Measurements from ENCODE around the gene MIGA2. TPM values are rescaled to one million over a fixed set of nuclear protein-coding genes. Genes with fewer than 3 reads are reported as not detected.
"Not testable (repeated sequence)": the region's sequence is repeated elsewhere in the genome, so short reads cannot be mapped to it uniquely, and the experiment has no call there.

The MIGA2 gene
- total RNA-seq, 1 donor from 2014 or later = 40.2 TPM

GRCh38 chr9:129111528-129112151 is 75.2 kb downstream of the MIGA2 start:
- Mint-ChIP-seq H3K9me3 (ENCODE audit: unreplicated experiment) (peaks cover 5% of the 10 kb centered on the region), H3K4me3 (ENCODE audit: unreplicated experiment) (peak overlapping the region; percentile 88), H3K27me3 (ENCODE audit: unreplicated experiment) (peaks cover 11% of the 10 kb centered on the region), H3K36me3 (ENCODE audit: unreplicated experiment) (no peaks in the 10 kb centered on the region), H3K27ac (ENCODE audit: unreplicated experiment) (peak overlapping the region; percentile 97), H3K4me1 (ENCODE audit: low read depth, unreplicated experiment) (peaks cover 13% of the 10 kb centered on the region)
- TF ChIP-seq CTCF (IDR thresholded peaks at IDR 0.05; ENCODE audit: partially characterized antibody, unreplicated experiment) = no peak
- DNase-seq = peak; percentile 53

DNA sequence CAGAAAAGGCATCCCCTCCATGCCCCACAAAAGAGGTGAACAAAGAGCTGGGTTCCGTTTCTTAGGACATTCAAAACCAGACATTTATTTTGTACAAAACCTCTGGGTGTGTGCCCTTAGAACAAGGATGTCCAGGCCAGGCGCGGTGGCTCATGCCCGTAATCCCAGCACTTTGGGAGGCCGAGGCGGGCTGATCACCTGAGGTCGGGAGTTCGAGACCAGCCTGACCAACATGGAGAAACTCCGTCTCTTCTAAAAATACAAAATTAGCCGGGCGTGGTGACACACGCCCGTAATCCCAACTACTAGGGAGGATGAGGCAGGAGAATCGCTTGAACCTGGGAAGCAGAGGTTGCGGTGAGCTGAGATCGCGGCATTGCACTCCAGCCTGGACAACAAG is 76.1 kb downstream of the MIGA2 start:
- H3K9me3 Mint-ChIP-seq (ENCODE audit: unreplicated experiment); DNase-seq; H3K36me3 Mint-ChIP-seq (ENCODE audit: unreplicated experiment): not testable (repeated sequence)
- Mint-ChIP-seq H3K4me1 (ENCODE audit: low read depth, unreplicated experiment) (peaks cover 13% of the 10 kb centered on the region), H3K27me3 (ENCODE audit: unreplicated experiment) (peaks cover 10% of the 10 kb centered on the region), H3K27ac (ENCODE audit: unreplicated experiment) (peak overlapping the region; percentile 97), H3K4me3 (ENCODE audit: unreplicated experiment) (peak overlapping the region; percentile 88)

GRCh38 chr9:129113645-129114304 is 77.3 kb downstream of the MIGA2 start:
- no peak overlapping the region for H3K27ac Mint-ChIP-seq (ENCODE audit: unreplicated experiment)

DNA sequence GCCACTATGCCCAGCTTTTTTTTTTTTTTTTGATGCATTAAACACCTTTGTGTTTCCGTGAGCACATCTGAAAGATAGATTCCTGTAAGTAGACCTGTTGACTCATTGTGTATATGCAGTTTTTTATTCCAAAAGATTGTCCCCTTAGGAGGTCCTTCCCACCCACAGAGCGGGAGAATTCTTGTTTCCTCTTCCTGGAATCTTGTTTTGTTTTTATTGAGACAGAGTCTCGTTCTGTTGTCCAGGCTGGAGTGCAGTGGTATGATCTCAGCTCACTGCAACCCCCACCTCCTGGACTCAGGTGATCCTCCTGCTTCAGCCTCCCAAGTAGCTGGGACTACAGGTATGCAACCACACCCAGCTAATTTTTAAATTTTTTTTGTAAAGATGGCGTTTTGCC is 82.4 kb downstream of the MIGA2 start:
- Mint-ChIP-seq H3K36me3 (ENCODE audit: unreplicated experiment) (no peaks in the 10 kb centered on the region), H3K4me1 (ENCODE audit: low read depth, unreplicated experiment) (peaks cover 8% of the 10 kb centered on the region), H3K4me3 (ENCODE audit: unreplicated experiment) (no peak overlapping the region), H3K27me3 (ENCODE audit: unreplicated experiment) (no peaks in the 10 kb centered on the region), H3K9me3 (ENCODE audit: unreplicated experiment) (peaks cover 2% of the 10 kb centered on the region), H3K27ac (ENCODE audit: unreplicated experiment) (no peak overlapping the region)
- TF ChIP-seq CTCF (IDR thresholded peaks at IDR 0.05; ENCODE audit: partially characterized antibody, unreplicated experiment) = no peak
- DNase-seq = no peak

More at GRCh38 chr9:129113645-129114304, 77.3 kb downstream of the MIGA2 start:
- H3K9me3 Mint-ChIP-seq (ENCODE audit: unreplicated experiment) = peaks cover 5% of the 10 kb centered on the region
- DNase-seq = no peak
- no peaks in the 10 kb centered on the region for H3K36me3 Mint-ChIP-seq (ENCODE audit: unreplicated experiment)
- H3K4me1 Mint-ChIP-seq (ENCODE audit: low read depth, unreplicated experiment) = peaks cover 13% of the 10 kb centered on the region
- H3K27me3 Mint-ChIP-seq (ENCODE audit: unreplicated experiment) = peaks cover 10% of the 10 kb centered on the region
- H3K4me3 Mint-ChIP-seq (ENCODE audit: unreplicated experiment) = no peak overlapping the region
- no peak for TF ChIP-seq CTCF (IDR thresholded peaks at IDR 0.05; ENCODE audit: partially characterized antibody, unreplicated experiment)

GRCh38 chr9:129121483-129121882 is 85.1 kb downstream of the MIGA2 start:
- H3K4me3 Mint-ChIP-seq (ENCODE audit: unreplicated experiment) = no peak overlapping the region
- no peak for DNase-seq
- TF ChIP-seq CTCF (IDR thresholded peaks at IDR 0.05; ENCODE audit: partially characterized antibody, unreplicated experiment) = no peak
- H3K27me3 Mint-ChIP-seq (ENCODE audit: unreplicated experiment) = peaks cover 2% of the 10 kb centered on the region
- H3K4me1 Mint-ChIP-seq (ENCODE audit: low read depth, unreplicated experiment) = peaks cover 11% of the 10 kb centered on the region
- H3K9me3 Mint-ChIP-seq (ENCODE audit: unreplicated experiment) = peaks cover 2% of the 10 kb centered on the region
- peak overlapping the region; percentile 28 for H3K27ac Mint-ChIP-seq (ENCODE audit: unreplicated experiment)
- H3K36me3 Mint-ChIP-seq (ENCODE audit: unreplicated experiment) = no peaks in the 10 kb centered on the region

Other genes with a start within 250 kb of the MIGA2 start
- gene TBC1D13, start 249.4 kb upstream of the MIGA2 start, total RNA-seq (ENCODE audit: unreplicated experiment) = 25.6 TPM
- gene ENDOG, start 218.1 kb upstream of the MIGA2 start, total RNA-seq (ENCODE audit: unreplicated experiment) = 35.9 TPM
- gene SPOUT1, start 206.8 kb upstream of the MIGA2 start, total RNA-seq (ENCODE audit: unreplicated experiment) = 22.3 TPM
- 19.5 TPM for gene KYAT1, start 154.7 kb upstream of the MIGA2 start, total RNA-seq (ENCODE audit: unreplicated experiment)
- 93.0 TPM for gene LRRC8A, start 154.5 kb upstream of the MIGA2 start, total RNA-seq (ENCODE audit: unreplicated experiment)
- gene PHYHD1, start 115.6 kb upstream of the MIGA2 start, total RNA-seq (ENCODE audit: unreplicated experiment) = 4.4 TPM
- gene DOLK, start 89.0 kb upstream of the MIGA2 start, total RNA-seq (ENCODE audit: unreplicated experiment) = 16.6 TPM
- 63.6 TPM for gene NUP188, start 88.9 kb upstream of the MIGA2 start, total RNA-seq (ENCODE audit: unreplicated experiment)
- 143 TPM for gene SH3GLB2, start 8.3 kb upstream of the MIGA2 start, total RNA-seq (ENCODE audit: unreplicated experiment)
- 44.2 TPM for gene DOLPP1, start 44.5 kb downstream of the MIGA2 start, total RNA-seq (ENCODE audit: unreplicated experiment)
- 95.8 TPM for gene CRAT, start 74.2 kb downstream of the MIGA2 start, total RNA-seq (ENCODE audit: unreplicated experiment)
- 166 TPM for gene PTPA, start 74.8 kb downstream of the MIGA2 start, total RNA-seq (ENCODE audit: unreplicated experiment)
- gene IER5L, start 141.6 kb downstream of the MIGA2 start, total RNA-seq (ENCODE audit: unreplicated experiment) = 36.0 TPM